Retinal pigment epithelial cell (primary cell): ENCODE results near the gene SCNN1B.
"Not testable (repeated sequence)": the region's sequence is repeated elsewhere in the genome, so short reads cannot be mapped to it uniquely, and the experiment has no call there.

Experiments
- DNase-seq: peaks from one replicate; pipeline ENCODE4 v3.0.0-alpha.2; 2010; ENCODE audit warnings: low read depth
- H3K4me3 ChIP-seq: 2 replicates; pipeline ENCODE4 v1.5.1; 2011; ENCODE audit warnings: mild to moderate bottlenecking, low read length, control low read depth, moderate library complexity
- TF ChIP-seq, protein P1 (sequence below): conservative IDR thresholded peaks from 2 replicates; pipeline ENCODE4 v1.5.1; 2011; ENCODE audit warnings: low read depth, low read length, control low read depth, inconsistent platforms

Gene SCNN1B, protein sequence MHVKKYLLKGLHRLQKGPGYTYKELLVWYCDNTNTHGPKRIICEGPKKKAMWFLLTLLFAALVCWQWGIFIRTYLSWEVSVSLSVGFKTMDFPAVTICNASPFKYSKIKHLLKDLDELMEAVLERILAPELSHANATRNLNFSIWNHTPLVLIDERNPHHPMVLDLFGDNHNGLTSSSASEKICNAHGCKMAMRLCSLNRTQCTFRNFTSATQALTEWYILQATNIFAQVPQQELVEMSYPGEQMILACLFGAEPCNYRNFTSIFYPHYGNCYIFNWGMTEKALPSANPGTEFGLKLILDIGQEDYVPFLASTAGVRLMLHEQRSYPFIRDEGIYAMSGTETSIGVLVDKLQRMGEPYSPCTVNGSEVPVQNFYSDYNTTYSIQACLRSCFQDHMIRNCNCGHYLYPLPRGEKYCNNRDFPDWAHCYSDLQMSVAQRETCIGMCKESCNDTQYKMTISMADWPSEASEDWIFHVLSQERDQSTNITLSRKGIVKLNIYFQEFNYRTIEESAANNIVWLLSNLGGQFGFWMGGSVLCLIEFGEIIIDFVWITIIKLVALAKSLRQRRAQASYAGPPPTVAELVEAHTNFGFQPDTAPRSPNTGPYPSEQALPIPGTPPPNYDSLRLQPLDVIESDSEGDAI

GRCh38 chr16:23302045-23302956, at the start of gene SCNN1B:
Gene SCNN1B, plus strand, starts transcription at chr16:23302302. Its CDS starts 46,298 bp downstream, at chr16:23348600.
- no peak within 1 kb of the TSS for H3K4me3 ChIP-seq
- no peak for DNase-seq
- TF ChIP-seq, protein P1, sequence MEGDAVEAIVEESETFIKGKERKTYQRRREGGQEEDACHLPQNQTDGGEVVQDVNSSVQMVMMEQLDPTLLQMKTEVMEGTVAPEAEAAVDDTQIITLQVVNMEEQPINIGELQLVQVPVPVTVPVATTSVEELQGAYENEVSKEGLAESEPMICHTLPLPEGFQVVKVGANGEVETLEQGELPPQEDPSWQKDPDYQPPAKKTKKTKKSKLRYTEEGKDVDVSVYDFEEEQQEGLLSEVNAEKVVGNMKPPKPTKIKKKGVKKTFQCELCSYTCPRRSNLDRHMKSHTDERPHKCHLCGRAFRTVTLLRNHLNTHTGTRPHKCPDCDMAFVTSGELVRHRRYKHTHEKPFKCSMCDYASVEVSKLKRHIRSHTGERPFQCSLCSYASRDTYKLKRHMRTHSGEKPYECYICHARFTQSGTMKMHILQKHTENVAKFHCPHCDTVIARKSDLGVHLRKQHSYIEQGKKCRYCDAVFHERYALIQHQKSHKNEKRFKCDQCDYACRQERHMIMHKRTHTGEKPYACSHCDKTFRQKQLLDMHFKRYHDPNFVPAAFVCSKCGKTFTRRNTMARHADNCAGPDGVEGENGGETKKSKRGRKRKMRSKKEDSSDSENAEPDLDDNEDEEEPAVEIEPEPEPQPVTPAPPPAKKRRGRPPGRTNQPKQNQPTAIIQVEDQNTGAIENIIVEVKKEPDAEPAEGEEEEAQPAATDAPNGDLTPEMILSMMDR: no peak

DNA sequence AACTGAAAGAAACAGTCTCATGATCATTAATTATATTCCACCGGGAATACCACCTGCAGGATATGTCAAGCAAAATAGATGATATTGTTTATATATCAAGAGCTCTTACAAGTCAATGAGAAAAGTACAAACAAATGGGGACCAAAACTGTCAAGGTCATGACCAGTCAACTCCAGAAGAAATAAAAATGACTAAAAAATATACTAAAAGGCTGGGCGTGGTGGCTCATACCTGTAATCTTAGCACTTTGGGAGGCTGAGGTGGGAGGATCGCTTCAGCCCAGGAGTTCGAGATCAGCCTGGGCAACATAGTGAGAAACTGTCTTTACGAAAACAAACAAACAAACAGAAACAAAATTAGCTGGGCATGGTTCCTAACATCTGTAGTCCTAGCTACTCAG, 49.8 kb upstream of the SCNN1B start:
- TF ChIP-seq, protein P1: no peak
- H3K4me3 ChIP-seq: no peak overlapping the region
- DNase-seq: no peak

- not testable (repeated sequence) for DNase-seq, H3K4me3 ChIP-seq
These were observed 48.5 kb upstream of the SCNN1B start for GRCh38 chr16:23253650-23254049.

GRCh38 chr16:23254338-23254737, 47.8 kb upstream of the SCNN1B start:
- TF ChIP-seq, protein P1: no peak
- no peak overlapping the region for H3K4me3 ChIP-seq
- DNase-seq: peak; percentile 85

- no peak for DNase-seq
- no peak overlapping the region for H3K4me3 ChIP-seq
- TF ChIP-seq, protein P1: no peak
These were observed 47.1 kb upstream of the SCNN1B start for GRCh38 chr16:23255000-23255399.

- H3K4me3 ChIP-seq: no peak overlapping the region
- TF ChIP-seq, protein P1: no peak
- DNase-seq: no peak
These were observed 45.7 kb upstream of the SCNN1B start for GRCh38 chr16:23256440-23256839.

- no peak for DNase-seq
- TF ChIP-seq, protein P1: no peak
- no peak overlapping the region for H3K4me3 ChIP-seq
These were observed 44.4 kb upstream of the SCNN1B start for GRCh38 chr16:23257682-23258081.
